Measurements from ENCODE around the gene NPIPB6. TPM values are rescaled to one million over a fixed set of nuclear protein-coding genes. Genes with fewer than 3 reads are reported as not detected.

NPIPB6 gene
- total RNA-seq, 1 donor from 2014 or later: 0.40 TPM

GRCh38 chr16:28326881-28327610 lies 36.3 kb downstream of the NPIPB6 start:
- peak; percentile 66 for DNase-seq
- intact Hi-C loops (cut with micrococcal nuclease): no loop called here

GRCh38 chr16:28324887-28325279 lies 38.4 kb downstream of the NPIPB6 start:
- intact Hi-C loops (cut with micrococcal nuclease): no loop called here
- DNase-seq (no peak), ATAC-seq (no peak)

More at GRCh38 chr16:28326881-28327610, 36.3 kb downstream of the NPIPB6 start:
- ATAC-seq: peak; percentile 84

- DNase-seq (no peak), ATAC-seq (no peak)
- intact Hi-C loops (cut with micrococcal nuclease): no loop called here
Measured at GRCh38 chr16:28324235-28324886, 38.9 kb downstream of the NPIPB6 start.

- DNase-seq: no peak
- peak; percentile 40 for ATAC-seq
- intact Hi-C loops (cut with micrococcal nuclease): no loop called here
Measured at GRCh38 chr16:28321700-28322411, 41.5 kb downstream of the NPIPB6 start.

GRCh38 chr16:28320741-28321140 lies 42.6 kb downstream of the NPIPB6 start:
- DNase-seq: no peak
- intact Hi-C loops (cut with micrococcal nuclease): no loop called here
- ATAC-seq: no peak

- no peak for ATAC-seq
- intact Hi-C loops (cut with micrococcal nuclease): no loop called here
- DNase-seq: no peak
Measured at GRCh38 chr16:28320023-28320561, 43.2 kb downstream of the NPIPB6 start.

- intact Hi-C loops (cut with micrococcal nuclease): no loop called here
Measured at GRCh38 chr16:28319476-28320022, 43.8 kb downstream of the NPIPB6 start.

GRCh38 chr16:28318042-28318744 lies 45.1 kb downstream of the NPIPB6 start:
- no peak for ATAC-seq
- intact Hi-C loops (cut with micrococcal nuclease): no loop called here
- DNase-seq: no peak

More at GRCh38 chr16:28319476-28320022, 43.8 kb downstream of the NPIPB6 start:
- DNase-seq (no peak), ATAC-seq (no peak)

- ATAC-seq: peak; percentile 50
- intact Hi-C loops (cut with micrococcal nuclease): no loop called here
- peak; percentile 60 for DNase-seq
Measured at GRCh38 chr16:28317040-28317880, 46.0 kb downstream of the NPIPB6 start.

GRCh38 chr16:28316054-28316453 lies 47.3 kb downstream of the NPIPB6 start:
- intact Hi-C loops (cut with micrococcal nuclease): no loop called here
- ATAC-seq (no peak), DNase-seq (no peak)

- DNase-seq (no peak), ATAC-seq (no peak)
- intact Hi-C loops (cut with micrococcal nuclease): no loop called here
Measured at GRCh38 chr16:28313587-28313986, 49.7 kb downstream of the NPIPB6 start.

GRCh38 chr16:28312327-28312726 lies 51.0 kb downstream of the NPIPB6 start:
- DNase-seq (no peak), ATAC-seq (no peak)
- intact Hi-C loops (cut with micrococcal nuclease): no loop called here

- intact Hi-C loops (cut with micrococcal nuclease): no loop called here
- no peak for ATAC-seq
- DNase-seq: no peak
Measured at GRCh38 chr16:28311913-28312312, 51.4 kb downstream of the NPIPB6 start.

GRCh38 chr16:28311413-28311812 lies 51.9 kb downstream of the NPIPB6 start:
- DNase-seq (no peak), ATAC-seq (no peak)
- intact Hi-C loops (cut with micrococcal nuclease): no loop called here

- intact Hi-C loops (cut with micrococcal nuclease): no loop called here
- ATAC-seq (no peak), DNase-seq (no peak)
Measured at GRCh38 chr16:28310796-28311195, 52.5 kb downstream of the NPIPB6 start.

- intact Hi-C loops (cut with micrococcal nuclease): no loop called here
- peak; percentile 82 for ATAC-seq
Measured at GRCh38 chr16:28309811-28310311, 53.4 kb downstream of the NPIPB6 start.

GRCh38 chr16:28308794-28309584 lies 54.3 kb downstream of the NPIPB6 start:
- DNase-seq (peak; percentile 46), ATAC-seq (peak; percentile 80)
- intact Hi-C loops (cut with micrococcal nuclease): no loop called here

More at GRCh38 chr16:28309811-28310311, 53.4 kb downstream of the NPIPB6 start:
- peak; percentile 56 for DNase-seq

All from left ventricle myocardium superior (tissue), 1 donor.